Effector CD4-positive, alpha-beta T cell (primary cell): ENCODE measurements around the gene EVC2.

Source experiments
- DNase-seq: peaks from one replicate; pipeline ENCODE4 v3.0.0-alpha.2; 2020

EVC2 gene

GRCh38 chr4:5710961-5711478, 2.7 kb upstream of the EVC2 start, which contains the start of gene EVC:
Gene EVC (plus strand): TSS chr4:5711201. CDS start chr4:5711381, 180 bp downstream.
- DNase-seq: no peak

DNA sequence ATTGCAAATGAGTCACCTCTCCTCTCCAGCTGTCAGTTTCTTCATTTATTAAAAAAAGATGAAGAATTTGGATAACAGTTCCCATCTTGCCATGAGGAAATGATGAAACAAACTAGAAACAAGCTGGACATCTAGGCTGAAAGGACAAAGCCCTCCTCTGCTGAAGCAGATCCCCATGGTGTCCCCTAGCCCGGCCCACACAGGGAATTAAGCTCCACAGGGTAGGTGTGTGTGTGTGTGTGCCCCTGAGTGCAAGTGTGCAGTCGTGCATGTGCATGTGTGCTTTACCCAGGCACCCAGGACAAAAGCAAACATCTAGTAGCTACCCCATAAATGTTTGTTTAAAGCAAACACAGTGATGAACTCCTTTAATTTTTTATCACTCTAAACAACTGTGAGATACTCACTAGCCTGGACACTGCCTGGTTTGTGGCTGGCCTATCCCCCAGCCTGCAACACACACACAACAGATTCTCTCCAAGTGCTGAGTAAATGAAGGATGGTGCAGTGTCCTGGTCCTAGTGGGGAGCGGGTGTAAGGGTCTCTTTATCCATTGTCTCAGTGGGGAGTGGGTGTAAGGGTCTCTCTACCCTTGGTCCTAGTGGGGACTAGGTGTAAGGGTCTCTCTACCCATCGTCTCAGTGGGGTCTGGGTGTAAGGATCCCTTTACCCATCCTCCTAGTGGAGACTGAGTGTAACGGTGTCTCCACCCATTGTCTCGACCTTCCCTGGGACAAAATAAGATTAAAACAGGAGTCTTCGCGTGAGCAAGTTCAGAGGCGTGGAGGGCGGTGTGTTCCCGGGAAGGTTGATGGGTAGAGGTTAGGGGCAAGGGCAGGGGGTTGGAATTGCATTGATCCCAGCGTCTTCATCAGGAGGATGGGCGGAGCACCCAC, 2.0 kb upstream of the EVC2 start:
- no peak for DNase-seq

DNA sequence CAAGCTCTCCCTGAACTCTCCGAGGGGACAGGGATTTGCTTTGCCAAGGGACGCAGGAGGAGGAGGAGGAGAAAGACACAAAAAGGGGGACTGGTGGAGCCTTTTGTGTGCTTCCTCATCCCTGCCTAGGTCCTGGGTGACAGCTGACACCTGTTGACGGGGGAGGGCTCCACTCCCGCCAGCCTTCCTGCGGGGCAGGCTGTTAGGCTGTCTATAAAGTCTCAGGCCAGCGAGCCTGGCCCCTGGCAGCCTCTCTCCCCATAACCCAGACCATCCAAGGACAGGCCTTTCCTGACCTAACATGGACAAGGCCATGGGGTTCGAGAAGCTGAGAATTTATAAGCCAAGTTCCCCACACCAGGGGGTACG, 832 bp upstream of the EVC2 start:
- DNase-seq: no peak

GRCh38 chr4:5707778-5708448, 446 bp downstream of the EVC2 start:
- DNase-seq: no peak

DNA sequence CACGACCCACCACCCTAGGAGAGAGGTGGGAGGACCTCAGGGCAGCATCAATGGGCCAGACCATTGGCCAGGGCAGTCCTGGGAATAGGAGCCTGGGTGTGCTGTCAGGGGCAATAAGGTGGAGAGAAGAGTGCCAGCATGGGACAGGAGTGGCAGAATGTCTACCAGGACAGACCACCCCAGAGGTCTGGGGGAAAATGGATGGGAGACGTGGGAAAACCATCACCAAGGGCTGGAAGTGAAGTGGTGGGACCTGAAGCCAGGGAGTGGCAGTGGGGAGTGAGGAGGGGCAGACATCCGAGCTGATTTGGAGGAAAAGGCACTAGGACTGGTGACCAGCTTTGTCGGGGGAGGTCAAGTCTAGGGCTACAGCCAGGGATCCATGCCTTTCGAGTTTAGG, 993 bp downstream of the EVC2 start:
- DNase-seq: no peak

- no peak for DNase-seq
Observed at GRCh38 chr4:5706486-5707290, 1.7 kb downstream of the EVC2 start.

DNA sequence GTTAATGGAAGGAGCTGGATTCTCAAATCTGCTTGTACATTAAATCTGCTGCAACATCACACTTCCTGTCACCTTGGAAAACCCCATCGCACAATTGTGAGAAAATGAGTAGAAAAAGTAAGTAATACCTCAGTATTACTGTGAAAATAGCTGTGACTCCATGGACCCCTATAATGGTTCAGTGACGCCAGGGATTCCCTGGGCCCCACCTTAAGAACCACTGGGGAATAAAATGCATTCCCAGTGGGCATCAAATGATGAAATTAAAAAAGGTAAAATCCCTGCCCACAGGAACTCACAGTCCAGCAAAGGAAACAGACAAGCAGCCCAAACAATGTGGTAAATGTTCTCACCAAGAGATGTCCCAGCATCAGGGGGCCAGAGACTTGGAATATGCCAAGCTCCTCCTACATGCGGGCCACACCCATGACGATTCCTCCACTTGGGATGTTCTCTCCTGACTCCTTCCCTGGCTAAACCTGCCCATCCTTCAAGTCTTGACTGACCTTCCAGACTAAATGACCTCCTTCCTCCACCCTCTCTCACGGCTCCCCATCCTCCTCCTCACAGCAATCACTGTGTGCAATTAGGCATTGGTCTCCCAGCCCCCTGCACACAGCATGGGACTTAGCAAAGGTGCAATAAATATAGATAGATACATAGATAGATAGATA, 2.6 kb downstream of the EVC2 start:
- DNase-seq: no peak

DNA sequence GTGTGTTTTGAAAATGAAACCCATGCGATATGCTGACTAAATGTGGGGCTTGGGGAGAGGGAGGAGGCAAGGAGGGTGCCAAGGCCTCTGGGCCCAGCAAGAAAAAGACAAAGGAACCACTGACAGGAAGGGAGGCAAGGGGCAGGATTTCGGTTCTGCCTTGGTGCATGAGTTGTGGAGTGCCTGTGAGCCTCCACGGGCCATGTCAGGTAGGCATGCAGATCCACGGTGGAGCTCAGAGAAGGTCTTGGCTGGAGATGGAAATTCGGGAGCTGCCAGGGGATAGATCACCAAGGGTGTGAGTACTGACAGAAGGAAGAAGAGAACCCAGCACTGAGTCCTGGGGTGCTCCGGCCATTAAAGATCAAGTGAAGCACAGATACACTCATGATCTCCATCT, 4.1 kb downstream of the EVC2 start:
- no peak for DNase-seq

DNA sequence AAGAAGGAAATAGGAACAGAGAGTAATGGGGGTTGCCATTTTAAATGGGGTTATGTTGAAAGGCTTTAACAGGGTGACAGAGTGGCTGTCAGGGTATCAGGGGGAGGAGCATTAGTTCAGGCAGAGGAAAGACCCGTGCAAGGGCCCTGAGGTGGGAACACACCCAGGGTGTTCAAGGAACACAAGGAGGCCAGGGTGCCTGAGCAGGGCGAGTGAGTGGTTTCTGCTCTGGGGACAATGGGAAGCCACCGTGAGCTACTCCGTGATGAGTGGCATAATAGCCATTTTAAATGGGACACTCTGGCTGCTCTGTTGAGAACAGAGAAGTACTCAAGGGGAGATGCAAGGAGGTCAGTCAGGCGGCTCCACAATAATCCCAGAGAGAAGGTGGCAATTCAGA, 4.5 kb downstream of the EVC2 start:
- no peak for DNase-seq

DNA sequence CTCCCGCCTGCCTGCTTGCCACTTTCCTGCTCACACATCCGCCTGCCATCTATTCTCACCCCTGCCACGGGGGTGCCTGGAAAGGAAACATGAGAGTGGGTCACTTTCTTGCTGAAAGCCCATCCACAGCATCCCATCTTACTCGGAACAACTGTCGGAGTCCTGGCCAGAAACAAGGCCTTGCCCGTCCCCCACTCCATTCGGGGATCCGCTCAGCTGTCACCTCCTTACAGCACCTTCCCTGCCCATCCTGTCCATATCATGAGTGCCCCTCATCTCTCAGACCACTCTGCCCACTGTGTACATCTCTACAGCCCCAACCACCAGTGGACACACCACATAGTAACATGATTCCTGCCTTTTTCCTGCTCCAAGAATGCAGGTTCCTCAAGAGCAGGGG, 6.4 kb downstream of the EVC2 start:
- no peak for DNase-seq

DNA sequence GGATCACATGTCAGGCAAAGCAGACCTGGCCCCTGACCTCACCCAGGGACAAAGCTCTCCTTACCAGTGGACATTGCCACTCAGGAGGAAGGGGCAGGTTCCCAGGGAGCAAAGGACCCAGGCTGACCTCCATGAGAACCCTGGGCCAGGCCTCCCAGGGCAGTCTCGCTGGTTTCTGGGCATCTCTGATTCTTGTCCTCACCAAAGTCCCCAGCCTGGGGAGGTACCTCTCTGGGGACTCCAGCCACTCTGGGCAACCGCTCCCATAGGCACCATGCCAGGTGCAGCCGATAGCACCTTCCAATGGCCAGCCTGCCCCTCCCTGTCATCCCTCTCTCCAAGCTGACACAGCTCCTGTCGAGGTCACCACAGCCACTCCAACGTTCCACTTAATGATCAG, 7.9 kb downstream of the EVC2 start:
- DNase-seq: no peak

- no peak for DNase-seq
Observed at GRCh38 chr4:5696341-5696740, 12.0 kb downstream of the EVC2 start.

- DNase-seq: no peak
Observed at GRCh38 chr4:5693871-5694270, 14.5 kb downstream of the EVC2 start.

DNA sequence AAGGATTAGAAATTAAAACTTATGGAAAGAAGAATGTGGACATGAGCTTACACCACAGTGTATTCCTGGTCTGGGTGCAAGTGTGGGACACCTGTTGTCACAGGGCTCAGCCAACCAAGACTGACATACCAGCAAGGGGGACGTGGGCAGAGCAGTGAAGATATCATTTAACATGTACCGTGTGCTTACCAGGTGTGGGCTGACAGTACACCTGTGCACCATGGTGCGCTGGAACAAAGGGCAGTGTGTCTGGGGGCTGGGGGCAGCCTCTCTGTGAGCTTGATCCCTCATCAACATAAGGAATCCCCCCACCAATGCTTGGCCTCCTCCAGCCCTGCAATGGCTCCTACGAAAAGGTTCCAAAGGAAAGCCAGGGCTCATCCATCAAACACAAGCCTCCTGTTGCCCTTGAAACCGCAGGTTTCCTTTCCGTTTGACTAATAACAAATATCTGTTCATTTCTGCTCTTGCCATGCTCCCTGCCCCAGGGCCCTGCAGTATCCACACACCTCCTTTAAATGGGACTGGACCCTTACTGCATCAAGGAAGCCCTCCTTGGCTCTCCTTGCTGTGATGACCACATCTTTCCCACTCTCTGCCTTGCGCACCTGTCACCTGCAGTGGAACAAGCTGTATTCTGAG, 16.7 kb downstream of the EVC2 start:
- DNase-seq: no peak

GRCh38 chr4:5689065-5689464, 19.3 kb downstream of the EVC2 start:
- no peak for DNase-seq

DNA sequence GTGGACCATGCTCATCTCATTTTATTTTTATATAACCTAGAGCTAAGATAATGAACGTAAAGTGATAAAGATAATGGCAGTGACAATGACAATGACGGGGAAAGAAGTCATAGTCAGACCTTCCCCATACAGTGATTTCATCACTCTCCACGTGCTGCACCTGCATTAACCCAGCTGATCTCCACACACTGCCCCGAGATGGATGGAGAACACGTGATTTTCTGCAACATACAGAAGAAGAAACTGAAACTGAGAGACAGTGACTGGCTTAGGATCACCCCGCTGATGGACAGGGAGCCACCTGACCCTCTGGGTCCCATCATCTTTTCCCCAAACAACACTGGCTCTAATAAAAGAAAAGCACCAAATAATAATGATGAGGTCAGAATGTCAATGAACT, 22.0 kb downstream of the EVC2 start:
- DNase-seq: no peak

GRCh38 chr4:5685296-5685695, 23.1 kb downstream of the EVC2 start:
- no peak for DNase-seq

DNA sequence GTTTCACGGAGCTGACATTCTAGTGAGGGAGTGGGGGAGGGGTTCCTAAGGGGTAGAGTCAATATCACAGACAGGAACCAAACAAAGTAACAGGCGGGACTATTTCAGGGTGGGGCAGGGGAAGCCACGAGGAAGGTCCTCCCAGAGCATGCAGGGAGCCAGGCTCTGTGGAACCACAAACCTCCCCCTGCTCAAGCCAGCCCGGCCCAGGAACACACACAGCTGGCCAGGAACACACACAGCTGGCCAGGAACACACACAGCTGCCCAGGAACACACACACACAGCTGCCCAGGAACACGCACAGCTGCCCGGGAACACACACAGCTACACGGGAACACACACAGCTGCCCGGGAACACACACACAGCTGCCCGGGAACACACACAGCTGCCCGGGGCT, 24.8 kb downstream of the EVC2 start:
- DNase-seq: no peak

- no peak for DNase-seq
Observed at GRCh38 chr4:5678977-5679376, 29.4 kb downstream of the EVC2 start.

- DNase-seq: no peak
Observed at GRCh38 chr4:5676763-5677162, 31.6 kb downstream of the EVC2 start.

DNA sequence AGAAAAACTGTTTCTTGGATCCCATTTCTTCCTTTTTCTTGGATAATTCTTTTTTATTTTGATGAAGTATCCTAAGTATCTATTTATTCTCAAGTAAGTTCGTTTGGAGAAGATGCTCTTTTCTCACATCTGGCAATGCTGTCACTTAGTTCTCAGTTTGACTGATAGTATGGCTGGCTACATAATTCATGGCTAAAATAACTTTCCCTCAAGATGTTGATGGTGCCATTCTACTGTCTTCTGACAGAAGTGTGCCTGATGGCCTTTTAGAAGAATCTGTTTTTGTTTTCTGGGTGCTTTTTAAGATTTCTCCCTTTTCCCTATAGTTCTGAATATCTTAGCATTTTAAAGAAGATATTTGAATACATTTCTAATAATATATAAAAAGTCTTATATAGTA, 41.6 kb downstream of the EVC2 start:
- no peak for DNase-seq

DNA sequence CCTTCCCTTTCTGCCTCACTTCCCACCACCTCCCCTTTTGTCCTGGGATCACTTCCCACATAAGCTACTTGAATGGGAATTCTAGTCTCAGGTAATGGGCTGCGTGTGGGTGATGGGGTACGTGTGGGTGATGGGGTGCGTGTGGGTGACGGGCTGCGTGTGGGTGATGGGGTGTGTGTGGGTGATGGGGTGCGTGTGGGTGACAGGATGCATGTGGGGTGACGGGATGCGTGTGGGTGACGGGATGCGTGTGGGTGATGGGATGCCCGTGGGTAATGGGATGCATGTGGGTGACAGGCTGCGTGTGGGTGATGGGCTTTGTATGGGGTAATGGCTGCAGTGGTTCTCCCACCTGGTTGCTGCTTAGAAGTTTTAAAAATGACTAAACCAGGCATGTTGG, 43.6 kb downstream of the EVC2 start:
- no peak for DNase-seq
